ENCODE data around the gene PCDHGC3.

The PCDHGC3 gene

GRCh38 chr5:141501761-141502160 lies 26.0 kb downstream of the PCDHGC3 start:
- no peak overlapping the region for H3K4me3 ChIP-seq (ENCODE audit: low read depth, low read length)
- POLR2A ChIA-PET = interaction anchor here (0.6 kb wide), 1 partner anchor 19 kb away, joined by 5 read pairs; no protein-coding TSS in a partner anchor
- no peaks in the 10 kb centered on the region for H3K4me1 ChIP-seq (ENCODE audit: control insufficient read depth, insufficient read depth, low read length)
- TF ChIP-seq ZNF488 (tag by site-specific recombination; IDR thresholded peaks at IDR 0.05) (no peak), AEBP2 (tag by site-specific recombination; IDR thresholded peaks at IDR 0.05; ENCODE audit: borderline replicate concordance) (0 out of 2 replicates have a peak, but pooled peaks have one; percentile 8)
- no peaks in the 10 kb centered on the region for H3K36me3 ChIP-seq (ENCODE audit: control insufficient read depth in 2 of 2, insufficient read depth in 1 of 2, low read length in 2 of 2)
- H3K9me3 ChIP-seq (ENCODE audit: control insufficient read depth, insufficient read depth, low read depth, low read length) = no peaks in the 10 kb centered on the region
- no peak overlapping the region for H3K27ac ChIP-seq (ENCODE audit: extremely low read depth, low read depth, low read length)
- CTCF ChIA-PET = interaction anchor here (0.5 to 3.6 kb wide), 4 partner anchors 11 to 123 kb away, joined by 4 to 15 read pairs (median 4); no protein-coding TSS in a partner anchor

- TF ChIP-seq ZNF76 (tag by site-specific recombination; IDR thresholded peaks at IDR 0.05; ENCODE audit: borderline replicate concordance, low read depth) = no peak
- no peak for TF ChIP-seq ZNF621 (tag by site-specific recombination; IDR thresholded peaks at IDR 0.05)
- no peak for TF ChIP-seq GFI1B (tag by site-specific recombination; IDR thresholded peaks at IDR 0.05)
- TF ChIP-seq ZNF23 (tag by site-specific recombination; IDR thresholded peaks at IDR 0.05; ENCODE audit: borderline replicate concordance) = no peak
- no peak for TF ChIP-seq WT1 (tag by site-specific recombination; IDR thresholded peaks at IDR 0.05)
- no peak for TF ChIP-seq ZBTB20 (tag by site-specific recombination; IDR thresholded peaks at IDR 0.05)
- TF ChIP-seq AEBP2 (tag by site-specific recombination; IDR thresholded peaks at IDR 0.05; ENCODE audit: borderline replicate concordance) = no peak
- no peak for TF ChIP-seq ZNF335 (tag by site-specific recombination; conservative IDR thresholded peaks at IDR 0.05)
- TF ChIP-seq ZNF146 (tag by site-specific recombination; IDR thresholded peaks at IDR 0.05) = no peak
- TF ChIP-seq ZNF664 (tag by site-specific recombination; IDR thresholded peaks at IDR 0.05) = no peak
- no peak for TF ChIP-seq ZBTB17 (tag by site-specific recombination; IDR thresholded peaks at IDR 0.05)
- no peak for TF ChIP-seq ZNF121 (tag by site-specific recombination; IDR thresholded peaks at IDR 0.05)
- no peak for TF ChIP-seq ZNF10 (tag by site-specific recombination; IDR thresholded peaks at IDR 0.05)
- no peak for TF ChIP-seq GLI4 (tag by site-specific recombination; IDR thresholded peaks at IDR 0.05)
- TF ChIP-seq ZNF473 (tag by site-specific recombination; IDR thresholded peaks at IDR 0.05) = no peak
- no peak for TF ChIP-seq ZSCAN18 (tag by site-specific recombination; IDR thresholded peaks at IDR 0.05)
- no peak for TF ChIP-seq ZBTB48 (tag by site-specific recombination; IDR thresholded peaks at IDR 0.05)
- no peak for TF ChIP-seq ZNF660 (tag by site-specific recombination; IDR thresholded peaks at IDR 0.05)
- ChIA-PET POLR2A (no interaction called here), CTCF (interaction anchor here (0.9 to 3.6 kb wide), 2 partner anchors 9 kb away, joined by 4 to 15 read pairs; no protein-coding TSS in a partner anchor)
- H3K27ac ChIP-seq (ENCODE audit: extremely low read depth, low read depth, low read length) = no peak overlapping the region
- no peaks in the 10 kb centered on the region for H3K9me3 ChIP-seq (ENCODE audit: control insufficient read depth, insufficient read depth, low read depth, low read length)
- H3K4me3 ChIP-seq (ENCODE audit: low read depth, low read length) = no peak overlapping the region
- H3K36me3 ChIP-seq (ENCODE audit: control insufficient read depth in 2 of 2, insufficient read depth in 1 of 2, low read length in 2 of 2) = no peaks in the 10 kb centered on the region
- no peaks in the 10 kb centered on the region for H3K4me1 ChIP-seq (ENCODE audit: control insufficient read depth, insufficient read depth, low read length)
These were observed 27.9 kb downstream of the PCDHGC3 start for GRCh38 chr5:141503681-141504080.

Measured in HEK293 (cell line).